ENCODE data around the gene AKAP1. TPM values are rescaled to one million over a fixed set of nuclear protein-coding genes. Genes with fewer than 3 reads are reported as not detected.

The AKAP1 gene
- total RNA-seq, 2 donors from 2014 or later, result 11.6 to 18.5 TPM

DNA sequence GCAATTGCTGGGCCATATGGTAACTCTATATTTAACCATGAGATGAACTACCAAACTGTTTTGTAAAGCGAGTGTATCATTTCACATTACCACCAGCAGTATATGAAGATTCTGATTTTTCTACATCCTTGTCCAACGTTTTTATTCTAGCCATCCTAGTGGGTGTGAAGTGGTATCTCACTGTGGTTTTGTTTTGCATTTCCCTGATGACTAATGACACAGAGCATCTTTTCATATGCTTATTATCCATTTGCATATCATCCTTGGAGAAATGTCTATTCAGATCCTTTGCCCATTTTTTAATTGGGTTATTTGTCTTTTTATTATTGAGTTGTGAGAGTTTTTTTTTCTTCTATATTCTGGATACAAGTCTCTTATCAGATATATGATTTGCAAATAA lies 83.6 kb downstream of the AKAP1 start:
- Histone ChIP-seq H3K27me3 (ENCODE audit: control insufficient read depth, insufficient read depth, low read length, poor library complexity, severe bottlenecking) (no peaks in the 10 kb centered on the region), H3K9ac (ENCODE audit: extremely low read depth, low read length, poor library complexity, severe bottlenecking) (no peak overlapping the region), H3K4me1 (ENCODE audit: control insufficient read depth, insufficient read depth, low read length) (no peaks in the 10 kb centered on the region), H3K9me3 (ENCODE audit: control insufficient read depth, low read length) (no peaks in the 10 kb centered on the region), H3K4me3 (ENCODE audit: low read length) (no peak overlapping the region), H3K27ac (ENCODE audit: low read depth, low read length) (no peak overlapping the region), H3K36me3 (ENCODE audit: control insufficient read depth, insufficient read depth, low read length) (no peaks in the 10 kb centered on the region)
- WGBS, 2 experiments (ENCODE audit: insufficient coverage in 1 of 2, insufficient read length in 1 of 2), result 70% methylated on average over 2 of the region's 2 CpGs; no CpG with 5 or more reads in 1 of the 2 experiments
- Mint-ChIP-seq H3K4me3 (no peak overlapping the region), H3K36me3 (ENCODE audit: low read depth) (no peaks in the 10 kb centered on the region), H3K4me1 (no peaks in the 10 kb centered on the region), H3K9me3 (no peaks in the 10 kb centered on the region), H3K27me3 (ENCODE audit: insufficient read depth) (peaks cover 3% of the 10 kb centered on the region), H3K27ac (no peak overlapping the region)
- DNase-seq, result no peak
- TF ChIP-seq, protein P1, sequence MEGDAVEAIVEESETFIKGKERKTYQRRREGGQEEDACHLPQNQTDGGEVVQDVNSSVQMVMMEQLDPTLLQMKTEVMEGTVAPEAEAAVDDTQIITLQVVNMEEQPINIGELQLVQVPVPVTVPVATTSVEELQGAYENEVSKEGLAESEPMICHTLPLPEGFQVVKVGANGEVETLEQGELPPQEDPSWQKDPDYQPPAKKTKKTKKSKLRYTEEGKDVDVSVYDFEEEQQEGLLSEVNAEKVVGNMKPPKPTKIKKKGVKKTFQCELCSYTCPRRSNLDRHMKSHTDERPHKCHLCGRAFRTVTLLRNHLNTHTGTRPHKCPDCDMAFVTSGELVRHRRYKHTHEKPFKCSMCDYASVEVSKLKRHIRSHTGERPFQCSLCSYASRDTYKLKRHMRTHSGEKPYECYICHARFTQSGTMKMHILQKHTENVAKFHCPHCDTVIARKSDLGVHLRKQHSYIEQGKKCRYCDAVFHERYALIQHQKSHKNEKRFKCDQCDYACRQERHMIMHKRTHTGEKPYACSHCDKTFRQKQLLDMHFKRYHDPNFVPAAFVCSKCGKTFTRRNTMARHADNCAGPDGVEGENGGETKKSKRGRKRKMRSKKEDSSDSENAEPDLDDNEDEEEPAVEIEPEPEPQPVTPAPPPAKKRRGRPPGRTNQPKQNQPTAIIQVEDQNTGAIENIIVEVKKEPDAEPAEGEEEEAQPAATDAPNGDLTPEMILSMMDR (conservative IDR thresholded peaks at IDR 0.05), result no peak

DNA sequence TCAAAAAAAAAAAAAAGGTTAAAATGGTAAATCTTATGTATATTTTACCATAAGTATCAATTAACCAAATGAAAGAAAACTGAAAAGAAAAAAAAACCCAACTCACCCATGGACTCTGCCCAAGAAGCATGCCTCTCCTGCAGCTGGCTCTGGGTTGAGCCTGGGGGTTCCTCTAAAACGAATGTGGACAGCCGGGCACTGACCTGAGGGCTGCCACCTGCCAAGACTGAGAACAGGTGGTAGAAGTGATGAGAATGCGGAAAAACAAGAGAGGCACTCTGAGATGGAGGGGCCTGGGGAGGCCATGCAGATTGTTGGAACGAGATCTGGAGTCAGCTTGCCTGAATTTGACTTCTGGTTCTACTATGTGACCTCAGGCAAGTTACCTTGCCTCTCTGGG lies 85.8 kb downstream of the AKAP1 start:
- WGBS, 2 experiments (ENCODE audit: insufficient coverage in 1 of 2, insufficient read length in 1 of 2), result 69 to 100% methylated on average over 2 to 4 of the region's 4 CpGs
- Mint-ChIP-seq H3K9me3 (no peaks in the 10 kb centered on the region), H3K27me3 (ENCODE audit: insufficient read depth) (peaks cover 3% of the 10 kb centered on the region), H3K4me3 (no peak overlapping the region), H3K4me1 (no peaks in the 10 kb centered on the region), H3K36me3 (ENCODE audit: low read depth) (no peaks in the 10 kb centered on the region), H3K27ac (no peak overlapping the region)
- Histone ChIP-seq H3K36me3 (ENCODE audit: control insufficient read depth, insufficient read depth, low read length) (no peaks in the 10 kb centered on the region), H3K9ac (ENCODE audit: extremely low read depth, low read length, poor library complexity, severe bottlenecking) (no peak overlapping the region), H3K4me3 (ENCODE audit: low read length) (no peak overlapping the region), H3K27ac (ENCODE audit: low read depth, low read length) (no peak overlapping the region), H3K9me3 (ENCODE audit: control insufficient read depth, low read length) (no peaks in the 10 kb centered on the region), H3K27me3 (ENCODE audit: control insufficient read depth, insufficient read depth, low read length, poor library complexity, severe bottlenecking) (no peaks in the 10 kb centered on the region), H3K4me1 (ENCODE audit: control insufficient read depth, insufficient read depth, low read length) (no peaks in the 10 kb centered on the region)
- TF ChIP-seq, protein P1 (conservative IDR thresholded peaks at IDR 0.05), result no peak
- no peak for DNase-seq

Other genes with a start within 250 kb of the AKAP1 start
- 10 to 100 TPM; 18.8 to 21.3 TPM for gene TRIM25, start 171.2 kb upstream of the AKAP1 start, total RNA-seq
- 10 to 100 TPM; 18.2 to 19.2 TPM for gene COIL, start 124.2 kb upstream of the AKAP1 start, total RNA-seq
- gene SCPEP1, start 107.1 kb upstream of the AKAP1 start, total RNA-seq, result 10 to 100 TPM; 28.5 to 30.8 TPM
- gene MSI2, start 171.3 kb downstream of the AKAP1 start, total RNA-seq, result 100 to 1,000 TPM in 1 of 2 donors, 10 to 100 TPM in 1; 88.3 to 114 TPM

Data from endodermal cell (in vitro differentiated cells).